Measurements from ENCODE around the gene NBPF1. TPM values are rescaled to one million over a fixed set of nuclear protein-coding genes. Genes with fewer than 3 reads are reported as not detected.
"Not testable (repeated sequence)": the region's sequence is repeated elsewhere in the genome, so short reads cannot be mapped to it uniquely, and the experiment has no call there.

NBPF1 gene
- total RNA-seq, 1 experiment from 2014 or later = 46.0 TPM

GRCh38 chr1:16633540-16634282 is 20.3 kb upstream of the NBPF1 start:
- CTCF ChIA-PET = interaction anchor here (1.4 to 2.1 kb wide), 3 partner anchors 9 to 13 kb away, joined by 5 to 8 read pairs (median 6); no protein-coding TSS in a partner anchor
- ATAC-seq; intact Hi-C loops (cut with micrococcal nuclease); H3K4me3 ChIP-seq (replicated peaks in 1 of 2; ENCODE audit: low read depth in 1 of 2, low read length in 2 of 2); RAD21 ChIA-PET (ENCODE audit: low non-redundant PET in 1 of 2, low total read pairs in 2 of 2, uncharacterized antibody in 2 of 2, unreplicated experiment in 2 of 2); H3K27ac ChIP-seq (ENCODE audit: low read depth, low read length); H3K9me3 ChIP-seq (ENCODE audit: control insufficient read depth in 1 of 2, insufficient read depth in 1 of 2, low read depth in 1 of 2, low read length in 2 of 2); H2AFZ ChIP-seq (ENCODE audit: low read depth, low read length, poor library complexity, severe bottlenecking); BruUV-seq (replicated peaks); POLR2A ChIA-PET; H3K9ac ChIP-seq (ENCODE audit: low read length); H4K20me1 ChIP-seq (ENCODE audit: insufficient read depth); DNase-seq (ENCODE audit: low read depth, low spot score); H3K27me3 ChIP-seq (ENCODE audit: insufficient read depth, low read length); H3K4me2 ChIP-seq (ENCODE audit: low read length); H3K4me1 ChIP-seq (ENCODE audit: control insufficient read depth in 1 of 2, insufficient read depth in 2 of 2, low read length in 2 of 2); H3K9me2 ChIP-seq (ENCODE audit: insufficient read depth): not testable (repeated sequence)
- Histone ChIP-seq H3K79me2 (ENCODE audit: insufficient read depth, low read length) (peaks cover 31% of the 10 kb centered on the region), H3K36me3 (ENCODE audit: control insufficient read depth in 1 of 2, insufficient read depth in 2 of 2, low read length in 2 of 2) (peaks cover 31 to 32% of the 10 kb centered on the region in 2 experiments; a peak in 3 of 4 replicates)

GRCh38 chr1:16632044-16632850 is 18.9 kb upstream of the NBPF1 start:
- DNase-seq (ENCODE audit: low read depth, low spot score); H3K9me2 ChIP-seq (ENCODE audit: insufficient read depth); H4K20me1 ChIP-seq (ENCODE audit: insufficient read depth); H3K4me2 ChIP-seq (ENCODE audit: low read length); BruUV-seq (replicated peaks); ATAC-seq; RAD21 ChIA-PET (ENCODE audit: low non-redundant PET in 1 of 2, low total read pairs in 2 of 2, uncharacterized antibody in 2 of 2, unreplicated experiment in 2 of 2); intact Hi-C loops (cut with micrococcal nuclease); H3K27me3 ChIP-seq (ENCODE audit: insufficient read depth, low read length); H3K4me1 ChIP-seq (ENCODE audit: control insufficient read depth in 1 of 2, insufficient read depth in 2 of 2, low read length in 2 of 2); H2AFZ ChIP-seq (ENCODE audit: low read depth, low read length, poor library complexity, severe bottlenecking); H3K4me3 ChIP-seq (replicated peaks in 1 of 2; ENCODE audit: low read depth in 1 of 2, low read length in 2 of 2); H3K9me3 ChIP-seq (ENCODE audit: control insufficient read depth in 1 of 2, insufficient read depth in 1 of 2, low read depth in 1 of 2, low read length in 2 of 2); H3K9ac ChIP-seq (ENCODE audit: low read length); POLR2A ChIA-PET; H3K27ac ChIP-seq (ENCODE audit: low read depth, low read length): not testable (repeated sequence)
- peaks cover 20% of the 10 kb centered on the region for H3K79me2 ChIP-seq (ENCODE audit: insufficient read depth, low read length)
- H3K36me3 ChIP-seq (ENCODE audit: control insufficient read depth in 1 of 2, insufficient read depth in 2 of 2, low read length in 2 of 2) = peaks cover 35 to 36% of the 10 kb centered on the region in 2 experiments; a peak in 3 of 4 replicates
- CTCF ChIA-PET = interaction anchor here (1.2 to 1.4 kb wide), 2 partner anchors 11 kb away, joined by 4 to 6 read pairs; no protein-coding TSS in a partner anchor
